ENCODE data around the gene CD276.

Gene CD276

GRCh38 chr15:73744293-73744692 is 60.1 kb downstream of the CD276 start:
- Mint-ChIP-seq H3K27ac (no peak overlapping the region), H3K36me3 (no peaks in the 10 kb centered on the region), H3K27me3 (peaks cover 7% of the 10 kb centered on the region), H3K4me3 (no peak overlapping the region), H3K9me3 (ENCODE audit: low read depth) (no peaks in the 10 kb centered on the region), H3K4me1 (ENCODE audit: low read depth) (no peaks in the 10 kb centered on the region)

GRCh38 chr15:73745073-73745472 is 60.9 kb downstream of the CD276 start:
- Mint-ChIP-seq H3K4me1 (ENCODE audit: low read depth) (no peaks in the 10 kb centered on the region), H3K9me3 (ENCODE audit: low read depth) (no peaks in the 10 kb centered on the region), H3K27ac (no peak overlapping the region), H3K27me3 (peaks cover 10% of the 10 kb centered on the region), H3K4me3 (no peak overlapping the region), H3K36me3 (no peaks in the 10 kb centered on the region)

GRCh38 chr15:73746261-73746660 is 62.1 kb downstream of the CD276 start:
- H3K36me3 Mint-ChIP-seq: no peaks in the 10 kb centered on the region
- no peaks in the 10 kb centered on the region for H3K4me1 Mint-ChIP-seq (ENCODE audit: low read depth)
- no peak overlapping the region for H3K4me3 Mint-ChIP-seq

GRCh38 chr15:73746883-73747282 is 62.7 kb downstream of the CD276 start:
- H3K9me3 Mint-ChIP-seq (ENCODE audit: low read depth): no peaks in the 10 kb centered on the region
- H3K27ac Mint-ChIP-seq: no peak overlapping the region
- H3K4me1 Mint-ChIP-seq (ENCODE audit: low read depth): peaks cover 2% of the 10 kb centered on the region
- H3K4me3 Mint-ChIP-seq: no peak overlapping the region
- H3K27me3 Mint-ChIP-seq: peaks cover 12% of the 10 kb centered on the region
- H3K36me3 Mint-ChIP-seq: no peaks in the 10 kb centered on the region

More at GRCh38 chr15:73746261-73746660, 62.1 kb downstream of the CD276 start:
- Mint-ChIP-seq H3K9me3 (ENCODE audit: low read depth) (no peaks in the 10 kb centered on the region), H3K27me3 (peaks cover 12% of the 10 kb centered on the region), H3K27ac (no peak overlapping the region)

GRCh38 chr15:73747847-73748590 is 63.8 kb downstream of the CD276 start:
- Mint-ChIP-seq H3K27me3 (peaks cover 12% of the 10 kb centered on the region), H3K4me1 (ENCODE audit: low read depth) (peaks cover 2% of the 10 kb centered on the region), H3K36me3 (no peaks in the 10 kb centered on the region), H3K27ac (no peak overlapping the region), H3K4me3 (no peak overlapping the region), H3K9me3 (ENCODE audit: low read depth) (no peaks in the 10 kb centered on the region)

- H3K4me1 Mint-ChIP-seq (ENCODE audit: low read depth): peaks cover 5% of the 10 kb centered on the region
- no peak overlapping the region for H3K4me3 Mint-ChIP-seq
- no peak overlapping the region for H3K27ac Mint-ChIP-seq
- H3K9me3 Mint-ChIP-seq (ENCODE audit: low read depth): no peaks in the 10 kb centered on the region
- H3K27me3 Mint-ChIP-seq: peaks cover 15% of the 10 kb centered on the region
- H3K36me3 Mint-ChIP-seq: no peaks in the 10 kb centered on the region
These were observed 64.5 kb downstream of the CD276 start for GRCh38 chr15:73748730-73749129.

GRCh38 chr15:73749533-73749932 is 65.3 kb downstream of the CD276 start:
- Mint-ChIP-seq H3K4me3 (no peak overlapping the region), H3K36me3 (no peaks in the 10 kb centered on the region), H3K4me1 (ENCODE audit: low read depth) (peaks cover 6% of the 10 kb centered on the region), H3K27ac (no peak overlapping the region), H3K27me3 (peaks cover 23% of the 10 kb centered on the region), H3K9me3 (ENCODE audit: low read depth) (no peaks in the 10 kb centered on the region)

- Mint-ChIP-seq H3K36me3 (no peaks in the 10 kb centered on the region), H3K27me3 (peaks cover 25% of the 10 kb centered on the region), H3K9me3 (ENCODE audit: low read depth) (no peaks in the 10 kb centered on the region), H3K4me1 (ENCODE audit: low read depth) (peaks cover 6% of the 10 kb centered on the region), H3K27ac (no peak overlapping the region), H3K4me3 (no peak overlapping the region)
These were observed 65.8 kb downstream of the CD276 start for GRCh38 chr15:73749971-73750370.

GRCh38 chr15:73750438-73750837 is 66.3 kb downstream of the CD276 start:
- H3K4me1 Mint-ChIP-seq (ENCODE audit: low read depth): peaks cover 6% of the 10 kb centered on the region
- H3K27ac Mint-ChIP-seq: no peak overlapping the region
- peaks cover 23% of the 10 kb centered on the region for H3K27me3 Mint-ChIP-seq
- H3K9me3 Mint-ChIP-seq (ENCODE audit: low read depth): no peaks in the 10 kb centered on the region
- no peak overlapping the region for H3K4me3 Mint-ChIP-seq
- no peaks in the 10 kb centered on the region for H3K36me3 Mint-ChIP-seq

GRCh38 chr15:73750951-73751350 is 66.8 kb downstream of the CD276 start:
- Mint-ChIP-seq H3K4me1 (ENCODE audit: low read depth) (peaks cover 6% of the 10 kb centered on the region), H3K9me3 (ENCODE audit: low read depth) (no peaks in the 10 kb centered on the region), H3K27me3 (peaks cover 28% of the 10 kb centered on the region), H3K27ac (no peak overlapping the region), H3K4me3 (no peak overlapping the region), H3K36me3 (no peaks in the 10 kb centered on the region)

GRCh38 chr15:73751511-73751898 is 67.3 kb downstream of the CD276 start:
- Mint-ChIP-seq H3K27ac (no peak overlapping the region), H3K36me3 (no peaks in the 10 kb centered on the region), H3K9me3 (ENCODE audit: low read depth) (no peaks in the 10 kb centered on the region), H3K27me3 (peaks cover 31% of the 10 kb centered on the region), H3K4me3 (peak overlapping the region; percentile 46), H3K4me1 (ENCODE audit: low read depth) (peaks cover 6% of the 10 kb centered on the region)

- no peak overlapping the region for H3K27ac Mint-ChIP-seq
- H3K9me3 Mint-ChIP-seq (ENCODE audit: low read depth): no peaks in the 10 kb centered on the region
- H3K4me1 Mint-ChIP-seq (ENCODE audit: low read depth): peaks cover 6% of the 10 kb centered on the region
- no peaks in the 10 kb centered on the region for H3K36me3 Mint-ChIP-seq
- peaks cover 34% of the 10 kb centered on the region for H3K27me3 Mint-ChIP-seq
- H3K4me3 Mint-ChIP-seq: no peak overlapping the region
These were observed 68.0 kb downstream of the CD276 start for GRCh38 chr15:73751899-73752805.

- Mint-ChIP-seq H3K27me3 (peaks cover 38% of the 10 kb centered on the region), H3K4me1 (ENCODE audit: low read depth) (peaks cover 6% of the 10 kb centered on the region), H3K27ac (no peak overlapping the region), H3K9me3 (ENCODE audit: low read depth) (no peaks in the 10 kb centered on the region), H3K36me3 (no peaks in the 10 kb centered on the region), H3K4me3 (no peak overlapping the region)
These were observed 68.6 kb downstream of the CD276 start for GRCh38 chr15:73752806-73753193.

- Mint-ChIP-seq H3K27me3 (peaks cover 38% of the 10 kb centered on the region), H3K9me3 (ENCODE audit: low read depth) (no peaks in the 10 kb centered on the region), H3K36me3 (no peaks in the 10 kb centered on the region), H3K4me3 (peak within 1 kb of the TSS; percentile 41), H3K4me1 (ENCODE audit: low read depth) (peaks cover 6% of the 10 kb centered on the region), H3K27ac (no peak within 1 kb of the TSS)
These were observed 69.3 kb downstream of the CD276 start, which contains the start of gene INSYN1 for GRCh38 chr15:73753250-73754130. TSS of gene INSYN1 (minus strand) at chr15:73753351. CDS start at chr15:73751130, 2,221 bp downstream.

All from activated naive CD8-positive, alpha-beta T cell (primary cell).